GM19035 (cell line): Measurements from ENCODE around the gene OR52J3.
"Not testable (repeated sequence)": the region's sequence is repeated elsewhere in the genome, so short reads cannot be mapped to it uniquely, and the experiment has no call there.

Experiments used
- ATAC-seq: cut with Tn5 transposase; IDR thresholded peaks from one replicate; pipeline ENCODE4 v1.9.1; 2021; ENCODE audit not compliant: unreplicated experiment

Gene OR52J3

DNA sequence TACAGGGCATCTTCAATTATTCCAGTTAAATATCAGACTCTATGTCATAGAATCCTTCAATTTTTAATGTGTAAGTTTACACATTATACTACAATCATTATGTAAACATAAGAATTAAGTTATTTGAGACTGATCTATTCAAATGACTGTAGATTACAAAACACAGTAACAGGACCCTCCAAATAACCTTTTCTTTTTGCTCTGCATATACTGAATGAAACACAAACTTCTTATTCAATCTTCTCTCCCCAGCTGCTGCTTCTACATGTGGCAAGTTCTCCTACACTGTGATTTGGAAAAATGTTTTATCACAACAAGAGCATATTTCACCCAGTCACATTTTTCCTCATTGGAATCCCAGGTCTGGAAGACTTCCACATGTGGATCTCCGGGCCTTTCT is at the start of gene OR52J3:
TSS of gene OR52J3 (plus strand) at position 301 of the 400 bp plus-strand sequence. CDS start at position 301, 0 bp downstream.
- no peak for ATAC-seq

GRCh38 chr11:5004424-5005274 is 41.7 kb upstream of the OR52J3 start:
- peak; percentile 61 for ATAC-seq

GRCh38 chr11:5007561-5007960 is 38.8 kb upstream of the OR52J3 start:
- ATAC-seq = no peak

DNA sequence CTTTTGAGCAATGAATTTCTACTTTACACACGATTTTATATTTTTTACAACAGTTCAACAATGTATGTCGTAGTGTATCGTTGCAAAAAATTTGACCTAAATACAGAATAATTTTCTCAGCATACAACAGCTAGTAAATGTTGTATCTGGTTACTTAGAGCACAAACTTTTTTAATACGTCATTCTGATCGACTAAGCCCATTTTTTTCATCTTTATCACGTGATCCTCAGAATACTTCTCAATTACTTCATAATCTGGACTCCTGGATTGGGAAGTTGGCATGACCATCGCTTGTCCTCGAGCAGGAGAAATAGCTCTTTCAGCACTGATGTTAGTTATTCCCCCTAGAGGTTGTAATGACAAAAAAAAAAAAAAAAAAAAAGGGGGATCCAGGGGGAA is 35.1 kb upstream of the OR52J3 start:
- no peak for ATAC-seq

GRCh38 chr11:5013012-5013411 is 33.3 kb upstream of the OR52J3 start:
- no peak for ATAC-seq

DNA sequence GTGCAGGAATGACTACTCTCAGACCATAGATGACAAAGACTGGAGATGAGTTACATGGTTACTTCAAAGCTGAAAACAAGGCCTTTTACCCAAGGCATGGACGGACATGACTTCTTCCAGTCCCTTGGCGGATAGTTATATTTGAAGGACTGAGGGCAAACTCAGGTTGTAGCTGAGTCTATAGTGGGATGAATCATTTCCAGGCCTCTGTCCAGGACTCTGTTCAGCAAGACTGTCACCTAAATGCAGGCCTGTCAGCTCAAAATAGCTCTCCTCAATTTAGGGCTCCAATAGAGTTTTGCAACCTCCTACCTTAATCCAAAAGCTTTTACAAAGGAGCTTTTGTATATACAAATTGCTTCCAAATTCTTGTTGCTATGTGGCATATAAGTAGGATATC is 24.3 kb upstream of the OR52J3 start:
- no peak for ATAC-seq

DNA sequence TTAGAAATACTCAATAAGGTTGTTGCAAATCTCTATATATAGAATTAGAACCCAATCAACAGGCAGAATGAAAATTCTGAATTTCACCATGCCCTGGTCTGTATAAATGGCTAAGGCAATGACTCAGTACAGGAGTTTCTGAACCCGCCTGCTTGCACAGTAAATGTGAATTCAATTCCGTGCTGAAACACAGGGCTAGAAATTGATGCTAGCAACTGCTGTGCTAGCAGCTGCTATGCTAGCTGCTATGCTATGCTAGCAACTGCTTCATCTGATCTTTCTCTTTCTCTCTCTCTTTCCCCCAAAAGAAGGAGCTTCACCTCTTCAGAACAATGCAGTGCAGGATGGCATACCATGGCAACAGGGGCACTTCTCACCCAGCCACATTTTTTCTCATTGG is 9.7 kb upstream of the OR52J3 start:
- no peak for ATAC-seq

- no peak for ATAC-seq
These were observed 8.4 kb upstream of the OR52J3 start for GRCh38 chr11:5037926-5038325.

GRCh38 chr11:5038341-5038740 is 8.0 kb upstream of the OR52J3 start:
- no peak for ATAC-seq

DNA sequence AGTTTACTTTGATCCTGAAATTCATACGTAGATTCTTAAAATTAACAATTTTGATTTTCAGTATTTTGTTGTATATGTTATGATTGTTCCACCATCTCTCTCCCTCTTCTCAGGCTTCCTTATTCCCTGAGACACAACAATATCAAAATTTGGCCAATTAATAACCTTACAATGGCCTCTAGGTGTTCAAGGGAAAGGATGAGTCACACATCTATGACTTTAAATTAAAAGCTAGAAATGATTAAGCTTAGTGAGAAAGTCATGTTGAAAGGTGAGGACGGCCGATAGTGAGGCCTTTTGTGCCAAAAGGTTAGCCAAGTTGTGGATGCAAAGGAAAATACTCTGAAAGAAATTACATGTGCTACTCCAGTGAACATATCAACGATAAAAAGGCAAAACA is 5.5 kb upstream of the OR52J3 start:
- no peak for ATAC-seq

GRCh38 chr11:5042091-5042490 is 4.2 kb upstream of the OR52J3 start:
- ATAC-seq = no peak

DNA sequence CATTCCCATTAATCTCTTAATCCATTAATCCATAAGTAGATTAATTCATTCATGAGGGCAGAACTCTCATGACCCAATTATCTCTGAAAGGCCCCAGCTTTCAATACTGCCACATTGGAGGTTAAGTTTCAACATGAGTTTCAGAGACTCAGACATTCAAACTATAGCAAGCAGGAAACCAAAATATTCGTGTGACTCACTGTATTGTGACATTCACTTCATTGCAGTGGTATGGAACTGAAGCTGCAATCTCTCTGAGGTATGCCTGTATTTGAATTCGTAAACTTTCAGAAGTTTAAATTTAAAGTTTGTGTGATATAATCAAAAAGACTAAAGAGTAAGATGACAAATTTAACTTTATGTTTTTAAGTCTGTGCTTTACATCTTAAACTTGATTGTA is 2.9 kb upstream of the OR52J3 start:
- ATAC-seq = no peak

- no peak for ATAC-seq
These were observed 516 bp downstream of the OR52J3 start for GRCh38 chr11:5046754-5047330.

DNA sequence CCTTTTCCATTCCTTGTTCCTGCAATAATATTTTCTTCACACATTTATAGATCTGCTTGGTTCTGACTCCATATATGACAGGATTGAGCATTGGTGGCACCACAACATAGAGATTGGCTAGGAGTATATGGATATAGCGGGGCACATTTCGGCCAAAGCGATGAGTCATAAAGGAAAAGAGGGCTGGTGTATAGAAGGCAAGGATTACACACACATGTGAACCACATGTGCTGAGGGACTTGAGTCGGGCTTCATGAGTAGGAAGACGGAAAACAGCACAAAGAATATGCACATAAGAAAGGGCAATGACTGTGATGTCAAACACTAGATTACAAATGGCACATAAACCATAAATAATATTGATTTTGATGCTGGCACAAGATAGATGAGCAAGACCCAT is 12.4 kb downstream of the OR52J3 start:
- ATAC-seq = not testable (repeated sequence)

DNA sequence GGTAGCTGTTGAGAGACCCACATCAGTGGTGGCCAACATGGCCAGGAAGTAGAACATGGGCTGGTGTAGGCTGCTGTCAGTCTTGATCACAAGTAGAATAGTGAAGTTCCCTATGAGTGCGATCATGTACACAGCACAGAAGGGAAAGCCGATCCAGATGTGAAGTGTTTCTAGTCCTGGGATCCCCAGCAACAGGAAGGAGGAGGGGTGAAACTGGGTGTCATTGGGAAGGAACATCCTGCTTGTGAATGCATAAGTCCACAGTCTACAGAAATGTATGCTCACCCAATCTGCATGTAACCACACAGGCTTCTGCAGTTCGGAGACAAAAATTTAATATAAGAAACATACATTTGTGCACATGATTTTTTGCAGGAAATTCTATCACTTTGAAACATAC is 13.1 kb downstream of the OR52J3 start, which contains the start of gene OR52E2:
TSS of gene OR52E2 (minus strand) at position 237 of the 400 bp plus-strand sequence. CDS start at position 237, 0 bp downstream.
- no peak for ATAC-seq

DNA sequence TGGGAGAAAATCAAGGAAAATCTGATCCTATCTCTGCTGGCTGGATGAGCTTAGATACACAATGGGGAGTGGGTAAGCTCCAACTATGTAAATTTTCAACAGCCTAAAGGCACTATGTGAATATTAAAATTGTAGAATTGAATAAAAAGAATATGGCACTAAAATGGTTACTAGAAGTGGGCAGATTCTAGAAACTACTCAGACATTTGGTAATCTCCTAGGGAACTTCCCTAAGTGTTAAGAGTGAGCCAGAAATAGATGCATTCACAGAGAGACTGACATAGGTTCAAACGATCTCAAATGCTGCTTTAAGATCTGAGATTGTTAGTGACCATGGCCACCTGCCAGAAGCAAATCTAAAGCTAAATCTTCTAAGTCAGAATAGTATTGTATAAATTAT is 18.7 kb downstream of the OR52J3 start:
- no peak for ATAC-seq

DNA sequence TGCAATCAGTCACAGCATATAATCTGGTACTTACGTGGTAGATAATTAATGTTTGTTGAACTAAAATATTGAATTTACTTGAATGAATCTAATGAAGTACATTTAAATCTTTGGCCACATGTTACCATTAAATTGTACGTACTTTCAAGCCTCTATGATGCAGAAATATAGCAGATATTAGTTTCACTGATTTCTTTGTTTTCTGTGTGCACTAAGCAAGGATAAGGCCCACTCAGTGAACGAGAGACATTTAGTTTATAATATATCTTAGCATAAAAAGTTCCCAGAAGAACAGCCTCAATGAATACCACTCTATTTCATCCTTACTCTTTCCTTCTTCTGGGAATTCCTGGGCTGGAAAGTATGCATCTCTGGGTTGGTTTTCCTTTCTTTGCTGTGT is 22.9 kb downstream of the OR52J3 start, which contains the start of gene OR52E1:
TSS of gene OR52E1 (plus strand) at position 301 of the 400 bp plus-strand sequence.
- ATAC-seq = no peak

- no peak for ATAC-seq
These were observed 25.5 kb downstream of the OR52J3 start for GRCh38 chr11:5071799-5072198.

- no peak for ATAC-seq
These were observed 35.1 kb downstream of the OR52J3 start for GRCh38 chr11:5081405-5081804.

GRCh38 chr11:5083602-5084001 is 37.3 kb downstream of the OR52J3 start:
- no peak for ATAC-seq

- ATAC-seq = no peak
These were observed 42.2 kb downstream of the OR52J3 start for GRCh38 chr11:5088556-5088955.

- no peak for ATAC-seq
These were observed 44.3 kb downstream of the OR52J3 start for GRCh38 chr11:5090668-5091067.
